Lower lobe of right lung (tissue), 2 donors: ENCODE measurements around the gene RSPH1. TPM values are rescaled to one million over a fixed set of nuclear protein-coding genes. Genes with fewer than 3 reads are reported as not detected.
A peak's percentile ranks its signal among the peaks of the same experiment; 100 is the strongest.

Experiments
- ATAC-seq, 2 donors: fragments of 200-7000 bp; cut with Tn5 transposase; one replicate each; pipeline ENCODE4 v1.9.1; 2020 to 2022; ENCODE audit warnings: mild to moderate bottlenecking in 2 of 2, moderate library complexity in 2 of 2
- DNase-seq: peaks from one replicate; pipeline ENCODE4 v3.0.0-alpha.2; 2020
- H3K27ac ChIP-seq: fragments of 200-600 bp; one replicate; pipeline ENCODE4 v1.8.0; 2022
- H3K27me3 ChIP-seq: fragments of 200-600 bp; one replicate; pipeline ENCODE4 v1.8.0; 2022; ENCODE audit warnings: low read depth
- H3K36me3 ChIP-seq: fragments of 200-600 bp; one replicate; pipeline ENCODE4 v1.8.0; 2022; ENCODE audit warnings: mild to moderate bottlenecking
- H3K4me1 ChIP-seq: fragments of 200-600 bp; one replicate; pipeline ENCODE4 v1.8.0; 2022
- H3K4me3 ChIP-seq: fragments of 200-600 bp; one replicate; pipeline ENCODE4 v1.8.0; 2022; ENCODE audit warnings: mild to moderate bottlenecking
- H3K9me3 ChIP-seq: fragments of 200-600 bp; one replicate; pipeline ENCODE4 v1.8.0; 2022
- intact Hi-C: fragments of 100-400 bp; cut with DNase I; formaldehyde crosslinking; loops from one replicate; pipeline ENCODE4 v1.11.0; 2022
- total RNA-seq: library from RNA; stranded (reverse); fragmentation: NEBNext Ultra II Directional; extraction: Animal tissue kit (Norgen Biotek cat#: 25700); gene quantifications from one replicate; pipeline ENCODE4 v1.2.1, GENCODE V29; 2021
- TF ChIP-seq, protein P1 (sequence below): fragments of 200-600 bp; IDR thresholded peaks from one replicate; pipeline ENCODE4 v1.8.0; 2022; ENCODE audit warnings: antibody characterized with exemption, mild to moderate bottlenecking
- donor health status: DM: no; HTN: yes; CAD: no; lungs with severe emphysema.

RSPH1 gene
- total RNA-seq, 1 donor from 2014 or later = 18.1 TPM

DNA sequence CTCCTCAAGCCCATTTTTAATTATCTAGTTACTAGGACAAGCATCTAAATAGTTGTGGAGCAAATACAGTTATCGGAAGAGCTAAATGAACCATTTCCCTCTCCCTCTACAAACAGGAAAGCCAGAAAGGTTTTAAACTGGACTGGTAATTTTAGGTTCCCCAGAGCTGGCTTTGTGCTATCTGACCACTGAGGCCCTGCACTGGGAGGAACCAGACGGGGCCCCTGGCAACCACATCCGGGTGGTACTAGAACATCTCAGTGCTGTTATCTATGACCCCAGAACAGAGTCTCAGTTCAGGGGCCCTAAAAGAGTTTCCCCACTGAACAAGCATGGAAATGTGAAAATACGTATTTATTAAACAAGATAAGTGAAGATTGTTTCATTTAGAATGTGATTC, 7.7 kb upstream of the RSPH1 start:
- Histone ChIP-seq H3K36me3 (no peaks in the 10 kb centered on the region), H3K27ac (no peak overlapping the region), H3K4me3 (no peak overlapping the region), H3K4me1 (no peaks in the 10 kb centered on the region), H3K9me3 (no peaks in the 10 kb centered on the region), H3K27me3 (no peaks in the 10 kb centered on the region)
- no peak for DNase-seq
- no peak for ATAC-seq
- TF ChIP-seq, protein P1, sequence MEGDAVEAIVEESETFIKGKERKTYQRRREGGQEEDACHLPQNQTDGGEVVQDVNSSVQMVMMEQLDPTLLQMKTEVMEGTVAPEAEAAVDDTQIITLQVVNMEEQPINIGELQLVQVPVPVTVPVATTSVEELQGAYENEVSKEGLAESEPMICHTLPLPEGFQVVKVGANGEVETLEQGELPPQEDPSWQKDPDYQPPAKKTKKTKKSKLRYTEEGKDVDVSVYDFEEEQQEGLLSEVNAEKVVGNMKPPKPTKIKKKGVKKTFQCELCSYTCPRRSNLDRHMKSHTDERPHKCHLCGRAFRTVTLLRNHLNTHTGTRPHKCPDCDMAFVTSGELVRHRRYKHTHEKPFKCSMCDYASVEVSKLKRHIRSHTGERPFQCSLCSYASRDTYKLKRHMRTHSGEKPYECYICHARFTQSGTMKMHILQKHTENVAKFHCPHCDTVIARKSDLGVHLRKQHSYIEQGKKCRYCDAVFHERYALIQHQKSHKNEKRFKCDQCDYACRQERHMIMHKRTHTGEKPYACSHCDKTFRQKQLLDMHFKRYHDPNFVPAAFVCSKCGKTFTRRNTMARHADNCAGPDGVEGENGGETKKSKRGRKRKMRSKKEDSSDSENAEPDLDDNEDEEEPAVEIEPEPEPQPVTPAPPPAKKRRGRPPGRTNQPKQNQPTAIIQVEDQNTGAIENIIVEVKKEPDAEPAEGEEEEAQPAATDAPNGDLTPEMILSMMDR = no peak
- intact Hi-C loops = no loop called here

DNA sequence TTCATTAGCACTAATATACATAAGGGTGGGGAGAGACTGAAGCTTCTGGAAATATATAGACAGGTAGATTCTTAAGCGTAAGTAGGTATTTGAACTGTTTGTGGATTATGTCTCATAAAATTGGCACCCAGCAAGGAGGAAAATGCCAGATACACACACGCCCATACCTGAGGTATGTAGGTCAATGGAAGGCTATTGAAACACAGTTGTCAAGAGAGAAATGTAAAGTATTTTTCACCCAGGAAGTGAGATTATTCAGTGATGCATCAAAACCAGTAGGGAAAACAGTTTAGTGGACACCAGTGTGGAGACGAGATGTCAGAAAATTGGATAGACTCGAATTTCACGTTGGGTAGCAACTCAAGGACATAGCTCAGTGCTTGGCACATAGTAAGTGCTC, 4.7 kb upstream of the RSPH1 start:
- Histone ChIP-seq H3K9me3 (no peaks in the 10 kb centered on the region), H3K4me3 (no peak overlapping the region), H3K27me3 (no peaks in the 10 kb centered on the region), H3K4me1 (peaks cover 7% of the 10 kb centered on the region), H3K36me3 (no peaks in the 10 kb centered on the region), H3K27ac (no peak overlapping the region)
- intact Hi-C loops = no loop called here
- DNase-seq (no peak), ATAC-seq (peak in 1 of 2 donors; percentile 6)
- TF ChIP-seq, protein P1 = no peak

DNA sequence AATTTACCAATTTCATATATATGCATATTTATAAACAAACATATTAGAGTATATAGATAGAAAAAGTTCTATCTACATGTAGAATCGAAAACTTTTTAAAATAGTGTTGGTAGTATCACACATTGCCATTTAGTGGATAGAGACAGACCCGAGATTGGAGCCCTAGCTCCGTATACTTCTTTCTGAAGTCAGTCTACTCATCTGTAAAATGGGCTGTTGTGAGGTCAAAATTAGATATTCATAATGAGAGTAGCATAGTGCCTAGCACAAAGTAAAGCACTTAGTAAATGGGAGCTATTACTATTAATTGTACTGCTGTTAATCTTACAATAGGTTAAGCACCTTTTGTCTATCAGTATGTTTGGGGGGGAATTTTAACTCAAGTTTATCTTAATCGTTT, 4.2 kb upstream of the RSPH1 start:
- intact Hi-C loops = no loop called here
- H3K27me3 ChIP-seq = no peaks in the 10 kb centered on the region
- TF ChIP-seq, protein P1 = no peak
- no peak overlapping the region for H3K27ac ChIP-seq
- DNase-seq (no peak), ATAC-seq (no peak)
- H3K4me1 ChIP-seq = peaks cover 7% of the 10 kb centered on the region
- H3K9me3 ChIP-seq = no peaks in the 10 kb centered on the region
- no peak overlapping the region for H3K4me3 ChIP-seq
- no peaks in the 10 kb centered on the region for H3K36me3 ChIP-seq

DNA sequence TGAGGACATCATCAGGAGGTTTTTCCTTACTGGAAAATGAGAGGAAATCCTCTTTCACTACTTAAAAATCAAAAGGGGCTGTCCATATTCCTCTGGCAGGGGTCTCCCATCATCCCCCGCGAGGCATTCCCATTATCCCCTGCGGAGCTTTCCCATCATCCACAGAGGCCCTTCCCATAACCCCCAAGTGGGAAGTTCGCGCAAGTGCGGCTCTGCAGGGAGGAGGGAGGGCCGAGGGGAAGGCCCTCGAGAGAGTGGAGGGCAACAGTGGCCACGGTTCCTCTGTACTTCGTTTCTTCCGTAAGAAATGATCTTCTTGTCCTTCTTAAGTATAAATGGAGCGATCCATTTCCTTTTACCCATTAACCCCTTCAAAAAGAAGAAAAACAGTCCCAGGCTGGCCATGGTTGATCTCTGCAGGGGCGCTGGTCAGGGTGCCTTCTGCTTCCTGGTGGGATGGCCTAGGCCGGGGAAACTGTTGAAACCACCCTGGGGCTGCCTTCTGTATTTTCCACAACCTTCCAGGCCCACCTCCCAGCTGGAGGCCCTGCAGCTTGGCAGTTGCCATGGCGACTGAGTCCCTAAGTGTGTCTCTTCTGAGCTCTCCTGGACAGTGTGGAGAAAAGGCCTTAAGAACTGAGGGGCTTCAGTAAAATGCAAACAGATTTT, 3.6 kb upstream of the RSPH1 start:
- H3K27me3 ChIP-seq = no peaks in the 10 kb centered on the region
- H3K9me3 ChIP-seq = no peaks in the 10 kb centered on the region
- no peaks in the 10 kb centered on the region for H3K36me3 ChIP-seq
- no peak overlapping the region for H3K4me3 ChIP-seq
- peaks cover 7% of the 10 kb centered on the region for H3K4me1 ChIP-seq
- TF ChIP-seq, protein P1 = no peak
- intact Hi-C loops = no loop called here
- H3K27ac ChIP-seq = no peak overlapping the region
- ATAC-seq (no peak), DNase-seq (no peak)

DNA sequence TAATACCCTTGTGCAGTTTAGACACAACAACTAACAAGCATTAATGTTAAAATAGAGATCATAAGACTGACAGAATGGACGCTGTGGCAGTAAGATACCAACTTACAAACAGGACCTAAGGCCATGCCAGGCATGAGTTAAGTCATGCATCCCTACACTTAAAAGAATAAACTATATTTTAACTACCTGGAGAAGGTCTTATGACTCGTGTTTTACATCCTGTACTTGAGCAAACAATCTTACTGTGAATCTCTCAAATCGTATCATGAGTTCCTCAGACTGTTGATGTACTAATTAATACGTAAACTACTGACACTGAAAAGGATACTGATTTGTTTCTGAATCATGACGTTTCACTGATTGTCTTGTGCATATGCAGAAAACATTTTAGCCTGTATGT, 2.0 kb upstream of the RSPH1 start:
- H3K9me3 ChIP-seq = no peaks in the 10 kb centered on the region
- TF ChIP-seq, protein P1 = no peak
- H3K4me1 ChIP-seq = peaks cover 7% of the 10 kb centered on the region
- H3K27ac ChIP-seq = no peak overlapping the region
- ATAC-seq = no peak
- no peaks in the 10 kb centered on the region for H3K27me3 ChIP-seq
- DNase-seq = no peak
- H3K36me3 ChIP-seq = no peaks in the 10 kb centered on the region
- intact Hi-C loops = no loop called here
- no peak overlapping the region for H3K4me3 ChIP-seq
